ENCODE measurements around the gene KRTAP3-1.

KRTAP3-1 gene

GRCh38 chr17:40967582-40967981 is 41.3 kb downstream of the KRTAP3-1 start:
- no peak for TF ChIP-seq ZFX (IDR thresholded peaks at IDR 0.05; ENCODE audit: borderline replicate concordance)
- no peak for TF ChIP-seq CTCF (IDR thresholded peaks at IDR 0.05)

GRCh38 chr17:40966848-40967247 is 42.1 kb downstream of the KRTAP3-1 start, which contains the start of gene KRT39:
Gene KRT39, minus strand, starts transcription at chr17:40966948. Its CDS starts 92 bp downstream, at chr17:40966856.
- TF ChIP-seq CTCF (IDR thresholded peaks at IDR 0.05), result no peak
- no peak for TF ChIP-seq ZFX (IDR thresholded peaks at IDR 0.05; ENCODE audit: borderline replicate concordance)
- no peak within 1 kb of the TSS for H3K27ac ChIP-seq

More at GRCh38 chr17:40967582-40967981, 41.3 kb downstream of the KRTAP3-1 start:
- no peak overlapping the region for H3K27ac ChIP-seq

GRCh38 chr17:40963838-40964237 is 45.1 kb downstream of the KRTAP3-1 start:
- H3K27ac ChIP-seq, result no peak overlapping the region

DNA sequence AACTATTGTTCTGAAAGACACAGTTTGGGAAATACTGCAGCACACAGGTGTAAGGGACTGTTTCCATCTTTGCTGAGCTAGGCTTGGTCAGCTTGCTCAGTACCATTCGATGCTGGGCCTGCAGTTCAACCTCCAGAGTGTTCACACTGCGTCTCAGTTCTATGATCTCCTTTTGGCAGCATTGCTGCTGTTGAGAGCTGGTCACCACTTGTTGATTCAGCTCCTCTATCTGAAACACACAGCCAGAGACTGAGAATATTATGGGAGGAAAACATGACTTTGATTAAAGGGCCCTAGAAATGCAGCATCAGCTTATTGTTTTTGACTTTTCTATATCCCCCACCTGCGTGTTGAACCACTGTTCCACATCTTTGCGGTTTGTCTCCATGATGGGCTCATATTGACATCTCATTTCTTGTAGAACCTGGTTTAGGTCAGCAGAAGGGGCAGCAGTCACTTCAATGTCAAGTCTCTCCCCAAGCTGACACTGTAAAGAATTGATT is 46.8 kb downstream of the KRTAP3-1 start:
- TF ChIP-seq ZFX (IDR thresholded peaks at IDR 0.05; ENCODE audit: borderline replicate concordance) (no peak), CTCF (IDR thresholded peaks at IDR 0.05) (no peak)
- H3K27ac ChIP-seq, result no peak overlapping the region

More at GRCh38 chr17:40963838-40964237, 45.1 kb downstream of the KRTAP3-1 start:
- no peak for TF ChIP-seq ZFX (IDR thresholded peaks at IDR 0.05; ENCODE audit: borderline replicate concordance)
- peak; percentile 83 for TF ChIP-seq CTCF (IDR thresholded peaks at IDR 0.05)

GRCh38 chr17:40961591-40961990 is 47.3 kb downstream of the KRTAP3-1 start:
- no peak overlapping the region for H3K27ac ChIP-seq

GRCh38 chr17:40960144-40960543 is 48.8 kb downstream of the KRTAP3-1 start:
- no peak overlapping the region for H3K27ac ChIP-seq
- TF ChIP-seq ZFX (IDR thresholded peaks at IDR 0.05; ENCODE audit: borderline replicate concordance) (no peak), CTCF (IDR thresholded peaks at IDR 0.05) (no peak)

More at GRCh38 chr17:40961591-40961990, 47.3 kb downstream of the KRTAP3-1 start:
- TF ChIP-seq CTCF (IDR thresholded peaks at IDR 0.05) (no peak), ZFX (IDR thresholded peaks at IDR 0.05; ENCODE audit: borderline replicate concordance) (no peak)
